H1 (cell line): ENCODE measurements around the gene NUP50. TPM values are rescaled to one million over a fixed set of nuclear protein-coding genes. Genes with fewer than 3 reads are reported as not detected.

Source experiments
- CTCF ChIA-PET: fragments of 300-600 bp; sonication (Branson Sonifier 250); formaldehyde crosslinking; loops from one replicate; lab custom pipeline; 2021; ENCODE audit not compliant: partially characterized antibody; lab: Charles Lee
- POLR2A ChIA-PET: fragments of 300-600 bp; sonication (Branson Sonifier 250); formaldehyde crosslinking; loops from one replicate; lab custom pipeline; 2021; ENCODE audit warnings: inconsistent platforms; ENCODE audit not compliant: partially characterized antibody; lab: Charles Lee
- DNase-seq, 2 experiments: peaks; one replicate each; pipeline versions ENCODE4 v3.0.0 to v3.0.0-alpha.2; 2010 to 2022; ENCODE audit warnings: low spot score in 2 of 2, low read depth in 1 of 2, mixed read lengths in 1 of 2
- FAIRE-seq: peaks from 2 replicates; lab custom pipeline; 2011; peaks lifted over from hg19 to GRCh38; lab: Jason Lieb, UNC
- H2AFZ ChIP-seq: 2 replicates; pipeline ENCODE4 v1.8.1; 2012; ENCODE audit warnings: low read length, inconsistent platforms
- H2AK5ac ChIP-seq: 2 replicates; pipeline ENCODE4 v1.6.1; 2013; ENCODE audit warnings: low read depth, low read length
- H2BK120ac ChIP-seq: replicated peaks from 2 replicates; pipeline ENCODE3; 2013; ENCODE audit warnings: low read depth, low read length, inconsistent platforms
- H2BK12ac ChIP-seq: 2 replicates; pipeline ENCODE4 v1.6.1; 2013; ENCODE audit warnings: low read depth, low read length
- H2BK15ac ChIP-seq: 2 replicates; pipeline ENCODE4 v1.6.1; 2013; ENCODE audit warnings: low read length
- H2BK20ac ChIP-seq: 2 replicates; pipeline ENCODE4 v1.6.1; 2013; ENCODE audit warnings: low read length
- H2BK5ac ChIP-seq: 2 replicates; pipeline ENCODE4 v1.6.1; 2013; ENCODE audit warnings: low read depth, low read length
- H3K14ac ChIP-seq: 2 replicates; pipeline ENCODE4 v1.6.1; 2013; ENCODE audit warnings: inconsistent platforms; ENCODE audit not compliant: insufficient read length
- H3K18ac ChIP-seq: 2 replicates; pipeline ENCODE4 v1.6.1; 2013; ENCODE audit warnings: low read length; ENCODE audit errors: extremely low read depth
- H3K23ac ChIP-seq: 2 replicates; pipeline ENCODE4 v1.6.1; 2013; ENCODE audit warnings: inconsistent platforms; ENCODE audit not compliant: insufficient read length
- H3K23me2 ChIP-seq: 2 replicates; pipeline ENCODE4 v1.6.1; 2013; ENCODE audit warnings: low read depth, low read length
- H3K27ac ChIP-seq: 2 replicates; pipeline ENCODE4 v1.6.1; 2011; ENCODE audit warnings: low read depth, low read length, inconsistent platforms
- H3K27me3 ChIP-seq, 4 experiments: replicated peaks in 1 of 4; 1 replicate in 1 of 4; 2 replicates in 3 of 4; pipeline versions ENCODE4 v1.6.1 to v1.8.1; 2011 to 2013; ENCODE audit warnings: low read length in 3 of 4, mild to moderate bottlenecking in 3 of 4, inconsistent platforms in 2 of 4, mixed read lengths in 2 of 4, moderate library complexity in 1 of 4; ENCODE audit not compliant: control insufficient read depth in 3 of 4, insufficient read depth in 3 of 4; ENCODE audit errors: extremely low read depth in 1 of 4
- H3K36me3 ChIP-seq, 4 experiments: 2 replicates each; pipeline versions ENCODE4 v1.6.1 to v1.8.1; 2011 to 2013; ENCODE audit warnings: mild to moderate bottlenecking in 4 of 4, low read length in 3 of 4, moderate library complexity in 2 of 4, control low read depth in 1 of 4, inconsistent platforms in 1 of 4; ENCODE audit not compliant: insufficient read depth in 4 of 4, control insufficient read depth in 2 of 4
- H3K4ac ChIP-seq: replicated peaks from 2 replicates; pipeline ENCODE3; 2013; ENCODE audit warnings: low read length, low read depth, mixed read lengths, inconsistent platforms; ENCODE audit not compliant: insufficient read length
- H3K4me1 ChIP-seq, 4 experiments: replicated peaks in 1 of 4; 1 replicate in 1 of 4; 2 replicates in 3 of 4; pipeline versions ENCODE4 v1.6.1 to v1.8.1; 2011 to 2013; ENCODE audit warnings: low read length in 3 of 4, inconsistent platforms in 2 of 4, mixed read lengths in 1 of 4; ENCODE audit not compliant: insufficient read depth in 4 of 4, control insufficient read depth in 3 of 4
- H3K4me2 ChIP-seq, 2 experiments: 2 replicates each; pipeline versions ENCODE4 v1.6.1 to v1.8.1; 2011 to 2013; ENCODE audit warnings: low read depth in 2 of 2, low read length in 2 of 2, control low read depth in 1 of 2, inconsistent platforms in 1 of 2, mild to moderate bottlenecking in 1 of 2; ENCODE audit not compliant: insufficient read depth in 1 of 2
- H3K4me3 ChIP-seq, 4 experiments: fragments of 200-600, 300-600 bp in 1 of 4; sonication (generic), shearing (Covaris generic), sonication (Bioruptor Twin) in 1 of 4; 2 replicates each; pipeline versions ENCODE4 v1.5.1 to v1.8.1; 2011 to 2016; ENCODE audit warnings: low read length in 4 of 4, low read depth in 3 of 4, control low read depth in 2 of 4, inconsistent platforms in 2 of 4, mild to moderate bottlenecking in 2 of 4, mixed read lengths in 1 of 4, moderate library complexity in 1 of 4; ENCODE audit not compliant: insufficient read depth in 2 of 4; ENCODE audit errors: extremely low read depth in 1 of 4
- H3K56ac ChIP-seq: replicated peaks from 2 replicates; pipeline ENCODE3; 2013; ENCODE audit warnings: low read depth, mild to moderate bottlenecking, mixed read lengths, low read length, inconsistent platforms; ENCODE audit not compliant: insufficient read length
- H3K79me1 ChIP-seq: 2 replicates; pipeline ENCODE4 v1.6.1; 2013; ENCODE audit warnings: low read depth, low read length, control low read depth
- H3K79me2 ChIP-seq, 2 experiments: 2 replicates each; pipeline versions ENCODE4 v1.6.1 to v1.8.1; 2012 to 2013; ENCODE audit warnings: low read length in 2 of 2, mild to moderate bottlenecking in 2 of 2, inconsistent platforms in 1 of 2; ENCODE audit not compliant: insufficient read depth in 2 of 2, control insufficient read depth in 1 of 2
- H3K9ac ChIP-seq, 4 experiments: replicated peaks in 1 of 4; 1 replicate in 1 of 4; 2 replicates in 3 of 4; pipeline versions ENCODE4 v1.6.1 to v1.8.1; 2011 to 2013; ENCODE audit warnings: low read depth in 3 of 4, low read length in 3 of 4, control low read depth in 2 of 4, mild to moderate bottlenecking in 2 of 4, moderate library complexity in 2 of 4, inconsistent platforms in 1 of 4; ENCODE audit errors: extremely low read depth in 1 of 4
- H3K9me3 ChIP-seq, 2 experiments: 2 replicates each; pipeline versions ENCODE4 v1.6.1 to v1.8.1; 2012 to 2013; ENCODE audit warnings: mild to moderate bottlenecking in 2 of 2, moderate library complexity in 2 of 2, control low read depth in 1 of 2, inconsistent platforms in 1 of 2, low read depth in 1 of 2, low read length in 1 of 2, mixed read lengths in 1 of 2; ENCODE audit not compliant: insufficient read depth in 2 of 2
- H4K20me1 ChIP-seq, 2 experiments: replicated peaks in 1 of 2; 2 replicates each; pipeline versions ENCODE3 to v1.8.1; 2011 to 2013; ENCODE audit warnings: inconsistent platforms in 2 of 2, low read length in 2 of 2, mild to moderate bottlenecking in 1 of 2; ENCODE audit not compliant: insufficient read depth in 2 of 2, control insufficient read depth in 1 of 2
- H4K5ac ChIP-seq: 2 replicates; pipeline ENCODE4 v1.6.1; 2013; ENCODE audit warnings: low read length, low read depth, mixed read lengths, inconsistent platforms; ENCODE audit not compliant: insufficient read length
- H4K8ac ChIP-seq: 2 replicates; pipeline ENCODE4 v1.8.0; 2013; ENCODE audit warnings: mild to moderate bottlenecking, moderate library complexity, low read length, inconsistent platforms; ENCODE audit not compliant: insufficient read depth; ENCODE audit errors: extremely low read depth
- H4K91ac ChIP-seq: replicated peaks from 2 replicates; pipeline ENCODE3; 2013; ENCODE audit warnings: low read length, mixed read lengths, inconsistent platforms; ENCODE audit not compliant: insufficient read length
- BRCA1 ChIP-seq: IDR thresholded peaks from 2 replicates; pipeline ENCODE4 v1.6.1; 2012; ENCODE audit warnings: low read depth, low read length, improper control_type of control experiment
- CHD1 ChIP-seq: IDR thresholded peaks from 2 replicates; pipeline ENCODE4 v1.6.1; 2012; ENCODE audit warnings: low read depth, low read length, improper control_type of control experiment
- CTBP2 ChIP-seq: IDR thresholded peaks from 2 replicates; pipeline ENCODE4 v1.7.0; 2011; ENCODE audit warnings: borderline replicate concordance, mild to moderate bottlenecking, moderate library complexity, mixed read lengths, low read length; ENCODE audit not compliant: insufficient read depth, insufficient read length
- FOSL1 ChIP-seq: IDR thresholded peaks from 2 replicates; pipeline ENCODE4 v1.6.1; 2011; ENCODE audit warnings: mild to moderate bottlenecking, low read depth, low read length, moderate library complexity; ENCODE audit not compliant: insufficient read depth
- GABPA ChIP-seq: IDR thresholded peaks from 2 replicates; pipeline ENCODE4 v1.6.1; 2011; ENCODE audit warnings: mild to moderate bottlenecking, low read length, moderate library complexity, borderline replicate concordance; ENCODE audit not compliant: insufficient read depth
- MAFK ChIP-seq: IDR thresholded peaks from 2 replicates; pipeline ENCODE4 v1.6.1; 2012; ENCODE audit warnings: low read depth, mild to moderate bottlenecking, improper control_type of control experiment, low read length
- RAD21 ChIP-seq, 2 experiments: IDR thresholded peaks in 1 of 2; conservative IDR thresholded peaks in 1 of 2; 2 replicates each; pipeline ENCODE4 v1.6.1; 2011; ENCODE audit warnings: low read depth in 2 of 2, low read length in 2 of 2, improper control_type of control experiment in 1 of 2, inconsistent platforms in 1 of 2, mild to moderate bottlenecking in 1 of 2, moderate library complexity in 1 of 2
- RFX5 ChIP-seq: IDR thresholded peaks from 2 replicates; pipeline ENCODE4 v1.6.1; 2011; ENCODE audit warnings: low read depth, low read length, improper control_type of control experiment, borderline replicate concordance
- RNF2 ChIP-seq: fragments of 200-900, 300-1000 bp; sonication (generic); IDR thresholded peaks from 2 replicates; pipeline ENCODE4 v1.7.1; 2016; ENCODE audit warnings: borderline replicate concordance, low read depth, mild to moderate bottlenecking, antibody characterized with exemption, low read length; ENCODE audit not compliant: poor library complexity, severe bottlenecking; ENCODE audit errors: missing control alignments
- TAF7 ChIP-seq: optimal IDR thresholded peaks from 2 replicates; pipeline ENCODE3; 2011; ENCODE audit warnings: low read depth, mild to moderate bottlenecking, inconsistent platforms, low read length, moderate library complexity, borderline replicate concordance
- ZNF274 ChIP-seq: IDR thresholded peaks from 2 replicates; pipeline ENCODE4 v1.7.0; 2012; ENCODE audit warnings: low read length, borderline replicate concordance; ENCODE audit errors: extremely low read depth
- WGBS, 2 experiments: shearing (Covaris generic) in 1 of 2; methylation state at CpG; one replicate each; pipeline versions ENCODE4 v1.1.6 to v1.1.7; 2013 to 2015; ENCODE audit warnings: low lambda C conversion rate in 2 of 2, mixed read lengths in 2 of 2, inconsistent platforms in 1 of 2, low coverage in 1 of 2, missing lambda C conversion rate in 1 of 2; ENCODE audit not compliant: insufficient replicate concordance in 2 of 2, insufficient coverage in 1 of 2, insufficient read length in 1 of 2; ENCODE audit errors: extremely low coverage in 1 of 2, missing lambda C conversion rate in 1 of 2; 5-methylcytosine and 5-hydroxymethylcytosine counted together
- polyA plus RNA-seq, 7 experiments: library from polyadenylated mRNA; depleted of rRNA in 3 of 7; stranded (reverse) in 5 of 7; unstranded in 2 of 7; fragments of >200 nt in 5 of 7; fragments of 200-250 nt in 2 of 7; gene quantifications; 1 replicate in 5 of 7; 2 replicates in 1 of 7; 4 replicates in 1 of 7; pipeline versions ENCODE4 v1.2.1 to v1.2.3, GENCODE V29; 2011 to 2013; ENCODE audit warnings: missing spikeins in 2 of 7, mixed read lengths in 2 of 7
- total RNA-seq: library from RNA; stranded (reverse); fragmentation: NEBNext Ultra II Directional; extraction: Animal tissue kit (Norgen Biotek cat#: 25700); gene quantifications from 2 replicates; pipeline ENCODE4 v1.2.1, GENCODE V29; 2021

NUP50 gene
- total and polyA plus RNA-seq, 2 of the 8 experiments (the other 6 are each of a cell fraction or from before 2014, with no cell fraction given): 20.0 to 112 TPM

GRCh38 chr22:45196926-45197605, 33.3 kb downstream of the NUP50 start:
- no peak overlapping the region for H3K4ac ChIP-seq
- H2AK5ac ChIP-seq: 0 out of 2 replicates have a peak overlapping the region, but pooled peaks have one; percentile 24
- H4K91ac ChIP-seq: no peak overlapping the region
- H2BK12ac ChIP-seq: no peak overlapping the region
- WGBS, 2 experiments: 93% methylated on average over 11 of the region's 34 CpGs; no CpG with 5 or more reads in 1 of the 2 experiments
- ChIA-PET POLR2A (interaction anchor here (1.2 kb wide), 1 partner anchor 37 kb away, joined by 4 read pairs; no protein-coding TSS in a partner anchor), CTCF (interaction anchor here (0.6 to 3.5 kb wide), 4 partner anchors 12 to 157 kb away, joined by 3 to 21 read pairs (median 4); no protein-coding TSS in a partner anchor)
- H4K20me1 ChIP-seq: peaks cover 3 to 7% of the 10 kb centered on the region in 2 experiments
- no peak overlapping the region for H3K4me2 ChIP-seq
- H2BK120ac ChIP-seq: no peak overlapping the region
- no peaks in the 10 kb centered on the region for H3K79me1 ChIP-seq
- H3K18ac ChIP-seq: no peak overlapping the region; the same call in 1 of the 2 replicates
- H3K79me2 ChIP-seq: no peaks in the 10 kb centered on the region
- H2BK5ac ChIP-seq: no peak overlapping the region
- no peaks in the 10 kb centered on the region for H3K27me3 ChIP-seq
- FAIRE-seq (no peak), DNase-seq (peak in 1 of 2 experiments; percentile 45)
- H3K9me3 ChIP-seq: no peaks in the 10 kb centered on the region
- H3K9ac ChIP-seq: no peak overlapping the region
- no peak overlapping the region for H3K4me3 ChIP-seq
- H3K27ac ChIP-seq: no peak overlapping the region
- no peak overlapping the region for H3K23ac ChIP-seq
- no peak overlapping the region; the same call in 1 of the 2 replicates for H4K8ac ChIP-seq
- no peak overlapping the region for H3K14ac ChIP-seq
- no peak overlapping the region for H4K5ac ChIP-seq
- no peaks in the 10 kb centered on the region for H3K23me2 ChIP-seq
- no peak overlapping the region for H2BK20ac ChIP-seq
- H2AFZ ChIP-seq: no peak overlapping the region
- no peak overlapping the region for H2BK15ac ChIP-seq
- peaks cover 3 to 24% (median 8%) of the 10 kb centered on the region in 4 experiments; a peak in 5 of 7 replicates for H3K4me1 ChIP-seq
- H3K36me3 ChIP-seq: peaks cover 0 to 3% (median 3%) of the 10 kb centered on the region in 4 experiments; a peak in 3 of 8 replicates
- no peak overlapping the region for H3K56ac ChIP-seq
- TF ChIP-seq CTBP2 (no peak), RAD21 (IDR thresholded peaks at IDR 0.05 in 1 of 2, conservative IDR thresholded peaks at IDR 0.05 in 1 of 2; ENCODE audit: low read depth in 2 of 2, low read length in 2 of 2) (no peak), TAF7 (no peak), CHD1 (no peak), BRCA1 (no peak), MAFK (no peak), FOSL1 (no peak), RFX5 (no peak), GABPA (no peak), RNF2 (no peak), ZNF274 (no peak)
